Trophoblast cell (in vitro differentiated cells and primary cell): ENCODE measurements around the gene DAPP1.

Experiments
- DNase-seq, 2 donors: peaks; one replicate each; pipeline ENCODE4 v3.0.0-alpha.2; 2016
- H2AFZ ChIP-seq: 2 replicates; pipeline ENCODE4 v1.6.1; 2013; ENCODE audit warnings: low read length, moderate library complexity, mild to moderate bottlenecking; ENCODE audit not compliant: insufficient read depth, poor library complexity
- H2AK5ac ChIP-seq: 2 replicates; pipeline ENCODE4 v1.6.1; 2013; ENCODE audit warnings: mild to moderate bottlenecking, low read length
- H2BK120ac ChIP-seq: 2 replicates; pipeline ENCODE4 v1.6.1; 2013; ENCODE audit warnings: low read length, mild to moderate bottlenecking, moderate library complexity; ENCODE audit not compliant: insufficient read depth, poor library complexity
- H2BK12ac ChIP-seq: 2 replicates; pipeline ENCODE4 v1.6.1; 2013; ENCODE audit warnings: mild to moderate bottlenecking, low read length, moderate library complexity
- H2BK5ac ChIP-seq: 2 replicates; pipeline ENCODE4 v1.6.1; 2013; ENCODE audit warnings: low read length, low read depth, moderate library complexity, mild to moderate bottlenecking; ENCODE audit not compliant: poor library complexity
- H3K14ac ChIP-seq: 2 replicates; pipeline ENCODE4 v1.6.1; 2013; ENCODE audit warnings: mild to moderate bottlenecking, low read length
- H3K18ac ChIP-seq: 2 replicates; pipeline ENCODE4 v1.6.1; 2013; ENCODE audit warnings: mild to moderate bottlenecking, low read length
- H3K23ac ChIP-seq: 2 replicates; pipeline ENCODE4 v1.6.1; 2013; ENCODE audit warnings: low read length
- H3K27ac ChIP-seq: 2 replicates; pipeline ENCODE4 v1.5.1; 2013; ENCODE audit warnings: low read depth, mild to moderate bottlenecking, inconsistent platforms, low read length, moderate library complexity
- H3K27me3 ChIP-seq: 2 replicates; pipeline ENCODE4 v1.6.1; 2013; ENCODE audit warnings: inconsistent platforms, mild to moderate bottlenecking, low read length, moderate library complexity; ENCODE audit not compliant: insufficient read depth
- H3K36me3 ChIP-seq, 2 experiments: 1 replicate in 1 of 2; 2 replicates in 1 of 2; pipeline ENCODE4 v1.6.1; 2013; ENCODE audit warnings: low read length in 2 of 2, mild to moderate bottlenecking in 2 of 2, moderate library complexity in 1 of 2; ENCODE audit not compliant: insufficient read depth in 2 of 2, control insufficient read depth in 1 of 2
- H3K4ac ChIP-seq: 2 replicates; pipeline ENCODE4 v1.6.1; 2013; ENCODE audit warnings: low read depth, mild to moderate bottlenecking, low read length, moderate library complexity
- H3K4me1 ChIP-seq, 2 experiments: 1 replicate in 1 of 2; 2 replicates in 1 of 2; pipeline ENCODE4 v1.6.1; 2013; ENCODE audit warnings: low read length in 2 of 2, mild to moderate bottlenecking in 2 of 2, moderate library complexity in 1 of 2; ENCODE audit not compliant: insufficient read depth in 2 of 2, control insufficient read depth in 1 of 2
- H3K4me2 ChIP-seq: 2 replicates; pipeline ENCODE4 v1.6.1; 2013; ENCODE audit warnings: inconsistent platforms, mild to moderate bottlenecking, low read length, moderate library complexity
- H3K4me3 ChIP-seq: 2 replicates; pipeline ENCODE4 v1.5.1; 2013; ENCODE audit warnings: mild to moderate bottlenecking, low read depth, low read length, inconsistent platforms
- H3K79me1 ChIP-seq: one replicate; pipeline ENCODE4 v1.6.1; 2013; ENCODE audit warnings: low read length
- H3K79me2 ChIP-seq: 2 replicates; pipeline ENCODE4 v1.6.1; 2013; ENCODE audit warnings: low read length, mild to moderate bottlenecking; ENCODE audit not compliant: control insufficient read depth, insufficient read depth, poor library complexity
- H3K9ac ChIP-seq: 2 replicates; pipeline ENCODE4 v1.6.1; 2013; ENCODE audit warnings: mild to moderate bottlenecking, low read length
- H3K9me3 ChIP-seq: 2 replicates; pipeline ENCODE4 v1.6.1; 2013; ENCODE audit warnings: low read depth, mild to moderate bottlenecking, control low read depth, inconsistent platforms, low read length; ENCODE audit not compliant: insufficient read depth
- H4K12ac ChIP-seq: 2 replicates; pipeline ENCODE4 v1.6.1; 2013; ENCODE audit warnings: low read depth, mild to moderate bottlenecking, low read length, moderate library complexity
- H4K8ac ChIP-seq: 2 replicates; pipeline ENCODE4 v1.6.1; 2013; ENCODE audit warnings: low read depth, mild to moderate bottlenecking, low read length, moderate library complexity
- H4K91ac ChIP-seq: one replicate; pipeline ENCODE4 v1.6.1; 2013; ENCODE audit warnings: low read depth, mild to moderate bottlenecking, low read length, moderate library complexity
- WGBS: extraction: QIAGEN DNeasy Blood & Tissue Kit; methylation state at CpG from one replicate; pipeline ENCODE4 v1.1.7; 2013; ENCODE audit warnings: missing lambda C conversion rate; ENCODE audit not compliant: insufficient read length, insufficient coverage; ENCODE audit errors: extremely low coverage; 5-methylcytosine and 5-hydroxymethylcytosine counted together

Gene DAPP1

GRCh38 chr4:99817309-99817890, 773 bp downstream of the DAPP1 start:
- Histone ChIP-seq H2AK5ac (no peak overlapping the region), H3K36me3 (no peaks in the 10 kb centered on the region), H3K4ac (no peak overlapping the region), H3K23ac (no peak overlapping the region), H3K9ac (no peak overlapping the region), H3K9me3 (no peaks in the 10 kb centered on the region), H2BK5ac (no peak overlapping the region), H3K4me2 (no peak overlapping the region), H2AFZ (no peak overlapping the region), H2BK120ac (no peak overlapping the region), H4K91ac (no peak overlapping the region), H3K14ac (no peak overlapping the region), H3K18ac (no peak overlapping the region), H2BK12ac (no peak overlapping the region), H3K4me1 (peaks cover 0 to 5% of the 10 kb centered on the region in 2 experiments), H3K4me3 (no peak overlapping the region), H4K8ac (no peak overlapping the region), H3K79me1 (no peaks in the 10 kb centered on the region), H3K79me2 (no peaks in the 10 kb centered on the region), H4K12ac (no peak overlapping the region), H3K27me3 (no peaks in the 10 kb centered on the region), H3K27ac (no peak overlapping the region)
- WGBS, result no CpG with 5 or more reads among the region's 4 CpGs
- peak; percentile 70 to 94 for DNase-seq

GRCh38 chr4:99818661-99819060, 2.0 kb downstream of the DAPP1 start:
- Histone ChIP-seq H3K4me3 (no peak overlapping the region), H3K9me3 (no peaks in the 10 kb centered on the region), H2BK5ac (no peak overlapping the region), H4K12ac (no peak overlapping the region), H3K18ac (no peak overlapping the region), H4K91ac (no peak overlapping the region), H2BK120ac (no peak overlapping the region), H2BK12ac (no peak overlapping the region), H3K79me1 (no peaks in the 10 kb centered on the region), H3K4me1 (peaks cover 0 to 5% of the 10 kb centered on the region in 2 experiments), H3K36me3 (no peaks in the 10 kb centered on the region), H3K4ac (no peak overlapping the region), H4K8ac (no peak overlapping the region), H3K27me3 (no peaks in the 10 kb centered on the region), H3K23ac (no peak overlapping the region), H3K27ac (no peak overlapping the region), H3K14ac (no peak overlapping the region), H3K9ac (no peak overlapping the region), H3K4me2 (no peak overlapping the region), H2AFZ (no peak overlapping the region), H3K79me2 (no peaks in the 10 kb centered on the region), H2AK5ac (no peak overlapping the region)
- WGBS, result no CpG with 5 or more reads among the region's 1 CpG
- no peak for DNase-seq

- WGBS, result no CpG with 5 or more reads among the region's 4 CpGs
- Histone ChIP-seq H4K91ac (no peak overlapping the region), H2BK120ac (no peak overlapping the region)
Measured at GRCh38 chr4:99821918-99822503, 5.4 kb downstream of the DAPP1 start.

GRCh38 chr4:99822734-99823133, 6.1 kb downstream of the DAPP1 start:
- H3K18ac ChIP-seq, result no peak overlapping the region
- no peak overlapping the region for H3K4me2 ChIP-seq
- no peak for DNase-seq
- no peaks in the 10 kb centered on the region for H3K27me3 ChIP-seq
- H3K36me3 ChIP-seq, result no peaks in the 10 kb centered on the region
- no peak overlapping the region for H4K8ac ChIP-seq
- H2BK12ac ChIP-seq, result no peak overlapping the region
- no peak overlapping the region for H3K14ac ChIP-seq
- no peak overlapping the region for H3K23ac ChIP-seq
- no CpG with 5 or more reads among the region's 3 CpGs for WGBS
- H2AK5ac ChIP-seq, result no peak overlapping the region
- no peak overlapping the region for H3K4me3 ChIP-seq
- H3K4ac ChIP-seq, result no peak overlapping the region
- no peaks in the 10 kb centered on the region for H3K79me2 ChIP-seq
- H2BK5ac ChIP-seq, result no peak overlapping the region
- H4K91ac ChIP-seq, result no peak overlapping the region
- H3K9ac ChIP-seq, result no peak overlapping the region
- H2AFZ ChIP-seq, result no peak overlapping the region
- H3K4me1 ChIP-seq, result no peaks in the 10 kb centered on the region
- H3K9me3 ChIP-seq, result no peaks in the 10 kb centered on the region
- H2BK120ac ChIP-seq, result no peak overlapping the region
- H3K79me1 ChIP-seq, result no peaks in the 10 kb centered on the region
- H3K27ac ChIP-seq, result no peak overlapping the region
- no peak overlapping the region for H4K12ac ChIP-seq

More at GRCh38 chr4:99821918-99822503, 5.4 kb downstream of the DAPP1 start:
- Histone ChIP-seq H3K4me2 (no peak overlapping the region), H3K79me2 (no peaks in the 10 kb centered on the region), H3K79me1 (no peaks in the 10 kb centered on the region), H2BK12ac (no peak overlapping the region), H3K9me3 (no peaks in the 10 kb centered on the region), H3K4me3 (no peak overlapping the region), H2BK5ac (no peak overlapping the region), H3K36me3 (no peaks in the 10 kb centered on the region), H3K18ac (no peak overlapping the region), H2AK5ac (no peak overlapping the region), H2AFZ (no peak overlapping the region), H3K9ac (no peak overlapping the region), H4K8ac (no peak overlapping the region), H4K12ac (no peak overlapping the region), H3K27me3 (no peaks in the 10 kb centered on the region), H3K27ac (no peak overlapping the region), H3K23ac (no peak overlapping the region), H3K14ac (no peak overlapping the region), H3K4me1 (no peaks in the 10 kb centered on the region), H3K4ac (no peak overlapping the region)
- DNase-seq, result no peak
